HG03196 (cell line): ENCODE data around the gene MICAL2.

Source experiments
- ATAC-seq: cut with Tn5 transposase; IDR thresholded peaks from one replicate; pipeline ENCODE4 v1.9.1; 2021; ENCODE audit not compliant: unreplicated experiment

The MICAL2 gene

GRCh38 chr11:12117611-12118010 lies 7.2 kb downstream of the MICAL2 start:
- ATAC-seq = no peak

DNA sequence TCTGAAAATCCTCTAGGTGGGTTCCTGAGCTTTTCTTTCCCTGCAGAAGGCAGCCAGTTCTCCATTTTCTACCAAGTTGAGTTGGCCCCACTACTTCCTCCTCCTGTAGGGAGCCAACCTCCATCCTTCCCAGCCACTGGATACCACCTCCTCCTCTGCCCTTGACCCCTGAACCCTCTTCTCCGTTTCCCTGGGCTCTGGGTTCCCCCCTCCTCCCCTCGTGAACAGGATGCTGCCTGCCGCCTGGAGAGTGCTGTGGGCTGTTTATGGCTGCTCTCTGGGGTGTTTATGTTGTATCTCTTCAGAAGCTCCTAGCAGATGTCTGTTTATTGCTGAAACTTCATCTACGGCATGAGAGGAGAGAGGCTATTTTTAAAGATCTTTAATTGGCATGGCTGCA lies 8.6 kb downstream of the MICAL2 start:
- ATAC-seq = no peak

GRCh38 chr11:12119502-12119901 lies 9.1 kb downstream of the MICAL2 start:
- no peak for ATAC-seq

DNA sequence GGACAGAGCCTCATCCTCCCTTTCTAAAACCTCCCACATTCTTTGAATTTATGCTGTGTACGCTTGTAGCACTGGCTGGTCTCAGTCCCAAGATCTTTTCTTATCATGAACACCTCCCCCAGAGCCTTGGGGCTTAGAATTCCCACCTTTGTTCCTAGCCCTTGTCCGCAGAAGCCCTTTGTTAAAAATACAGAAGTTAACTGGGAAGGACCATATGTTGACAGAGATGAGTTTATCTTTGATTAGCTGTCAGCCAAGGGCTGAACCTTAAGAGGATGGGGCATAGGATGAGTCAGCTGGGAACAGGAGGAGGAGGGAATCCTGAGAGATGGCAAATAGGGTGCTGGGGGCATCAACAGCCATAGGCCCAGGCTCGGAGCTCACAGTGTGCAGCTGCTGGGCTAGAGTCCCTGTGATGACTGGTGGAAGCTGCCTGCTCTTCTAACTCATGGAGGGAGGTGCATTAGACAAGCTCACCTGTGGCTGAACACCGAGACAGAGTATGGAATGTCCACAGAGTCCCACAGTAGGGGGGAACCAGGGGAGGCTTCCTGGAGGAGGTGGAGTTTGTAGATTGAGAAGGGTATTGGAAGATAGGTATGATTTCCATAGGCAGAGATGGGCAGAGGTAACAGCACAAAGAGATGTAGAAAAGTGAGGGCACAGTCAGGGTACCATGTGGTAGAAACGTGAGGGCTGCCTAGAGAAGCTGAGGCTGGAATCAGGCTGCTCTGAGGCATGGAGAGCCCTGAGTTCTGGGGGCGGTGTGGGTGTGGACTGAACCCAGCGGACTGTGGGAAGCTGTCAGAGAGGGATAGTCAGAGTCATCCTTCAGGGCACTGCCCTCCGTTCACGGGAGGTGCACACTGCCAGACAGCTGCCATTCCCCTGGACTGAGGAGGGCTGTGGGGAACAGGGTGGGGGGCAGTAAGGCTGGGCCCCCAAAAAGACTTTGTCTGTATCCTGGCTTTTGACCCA lies 9.9 kb downstream of the MICAL2 start:
- ATAC-seq = no peak

DNA sequence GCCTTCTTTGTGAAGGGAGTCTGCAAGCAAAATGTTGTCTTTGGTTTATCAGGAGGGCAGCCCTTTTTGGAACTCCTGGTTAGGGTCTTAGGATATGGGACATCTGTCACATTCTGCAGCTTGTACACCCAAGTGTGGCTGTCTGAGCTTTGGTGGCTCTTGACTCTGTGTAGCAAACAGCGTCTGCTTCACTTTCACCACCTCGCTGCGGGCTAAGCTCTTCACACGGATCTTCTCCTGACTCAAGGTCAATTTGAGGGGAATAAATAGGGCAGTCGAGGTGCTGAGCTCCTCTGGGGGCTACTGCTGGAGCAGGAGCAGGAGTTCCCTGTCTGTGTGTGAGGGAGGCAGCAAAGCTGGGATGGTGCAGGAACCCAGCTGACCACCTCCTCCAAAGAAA lies 10.6 kb downstream of the MICAL2 start:
- ATAC-seq = no peak

- no peak for ATAC-seq
Measured at GRCh38 chr11:12121517-12121916, 11.1 kb downstream of the MICAL2 start.

- ATAC-seq = no peak
Measured at GRCh38 chr11:12122083-12122482, 11.7 kb downstream of the MICAL2 start.

DNA sequence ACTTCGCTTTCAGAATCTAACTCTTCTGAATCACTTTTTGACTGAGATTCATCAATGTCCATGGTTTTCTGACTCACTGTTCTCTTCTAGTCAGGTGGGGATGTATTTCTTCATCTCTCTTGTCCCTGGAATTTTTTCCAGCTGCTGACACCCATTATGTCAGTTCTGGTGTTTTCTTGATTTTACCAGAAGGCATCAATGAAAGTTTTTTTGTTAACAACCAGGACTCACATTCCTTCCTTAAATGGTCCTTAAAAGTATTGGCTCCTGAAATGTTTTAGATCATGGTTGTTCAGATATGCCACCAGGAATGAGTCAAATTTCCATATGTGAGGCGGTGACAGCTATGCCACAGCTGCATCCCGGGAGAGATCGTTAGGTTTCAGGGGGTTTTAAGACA lies 12.9 kb downstream of the MICAL2 start:
- ATAC-seq = no peak

GRCh38 chr11:12123799-12124198 lies 13.4 kb downstream of the MICAL2 start:
- ATAC-seq = no peak

- ATAC-seq = no peak
Measured at GRCh38 chr11:12124306-12124705, 13.9 kb downstream of the MICAL2 start.

DNA sequence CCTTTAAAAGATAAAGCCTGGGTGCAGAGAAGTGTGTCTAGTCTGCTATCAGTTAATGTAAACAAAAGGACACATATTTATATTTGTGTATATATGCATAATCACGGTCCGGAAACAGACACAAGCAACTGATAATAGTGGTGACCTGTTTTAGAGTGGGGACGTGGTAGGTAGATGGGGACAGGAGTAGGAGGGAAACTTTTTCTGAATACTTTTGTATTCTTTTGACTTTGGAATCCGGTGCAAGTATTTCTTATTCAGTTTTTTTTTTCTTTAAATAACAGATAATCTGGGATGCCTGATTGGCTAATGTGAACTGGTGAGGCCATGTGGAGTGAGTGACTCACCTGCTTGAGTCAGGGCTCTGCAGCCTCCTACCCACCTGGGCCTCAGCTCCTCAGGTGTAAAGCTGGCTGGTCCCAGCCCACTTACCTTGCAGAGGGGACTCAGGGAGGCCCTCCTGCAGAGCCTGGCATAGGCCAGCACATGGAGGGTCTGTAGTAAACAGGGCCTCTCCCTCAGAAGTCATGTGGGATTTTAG lies 15.3 kb downstream of the MICAL2 start:
- no peak for ATAC-seq

GRCh38 chr11:12126344-12127019 lies 16.1 kb downstream of the MICAL2 start:
- no peak for ATAC-seq

DNA sequence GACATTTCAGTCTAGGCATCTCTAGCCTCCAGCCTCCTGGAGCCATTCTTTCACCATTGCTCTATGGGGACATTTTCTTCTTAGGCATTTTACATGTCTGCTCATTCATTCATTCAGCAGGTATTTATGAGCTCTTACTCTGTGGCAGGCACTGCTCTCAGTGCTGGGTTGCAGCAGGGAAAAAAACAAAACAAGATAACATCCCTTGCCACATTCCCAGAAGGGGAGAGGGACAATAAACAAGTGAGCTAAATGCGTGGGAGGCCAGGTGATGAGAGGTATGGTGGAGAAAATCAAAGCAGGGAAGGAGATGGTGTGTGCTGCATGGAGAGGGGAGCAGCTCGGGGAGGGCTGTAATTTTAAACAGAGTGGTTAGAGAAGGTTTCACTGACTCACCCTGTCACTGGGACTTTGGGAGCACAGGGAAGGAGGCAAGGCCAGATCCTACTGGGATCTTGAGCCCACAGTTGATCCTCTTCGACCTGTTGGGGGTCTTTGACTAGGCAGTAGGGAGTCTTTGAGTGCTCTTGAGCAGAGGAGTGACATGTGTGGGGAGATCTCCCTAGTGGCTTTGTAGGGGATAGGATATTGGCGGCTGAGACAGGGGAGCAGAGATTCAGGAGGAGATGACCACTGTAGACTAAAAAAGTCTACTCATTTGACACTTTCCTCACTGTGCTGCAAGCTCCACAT lies 17.0 kb downstream of the MICAL2 start:
- no peak for ATAC-seq

- no peak for ATAC-seq
Measured at GRCh38 chr11:12128301-12128751, 17.9 kb downstream of the MICAL2 start.

DNA sequence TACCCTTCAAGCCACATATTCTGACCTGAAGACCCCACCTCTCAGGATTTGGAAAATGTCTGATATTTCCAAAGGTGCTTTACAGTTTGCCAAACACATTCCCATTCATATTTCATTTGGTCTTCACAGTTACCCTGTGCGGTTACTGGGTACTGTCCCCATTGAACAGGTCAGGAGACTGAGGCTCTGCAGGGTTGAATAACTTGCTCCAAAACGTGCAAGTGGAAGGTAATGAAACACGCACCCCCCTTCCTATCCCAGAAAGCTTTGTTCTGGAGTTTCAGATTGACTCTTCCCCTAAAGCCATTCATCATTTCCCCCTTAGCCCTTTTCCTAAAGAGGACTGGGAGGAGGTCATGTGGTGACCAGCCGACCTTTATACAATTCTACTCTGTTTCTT lies 18.8 kb downstream of the MICAL2 start:
- ATAC-seq = no peak

GRCh38 chr11:12130180-12130980 lies 20.0 kb downstream of the MICAL2 start:
- no peak for ATAC-seq

GRCh38 chr11:12131943-12132789 lies 21.8 kb downstream of the MICAL2 start:
- ATAC-seq = no peak

GRCh38 chr11:12132790-12133145 lies 22.4 kb downstream of the MICAL2 start:
- ATAC-seq = no peak

DNA sequence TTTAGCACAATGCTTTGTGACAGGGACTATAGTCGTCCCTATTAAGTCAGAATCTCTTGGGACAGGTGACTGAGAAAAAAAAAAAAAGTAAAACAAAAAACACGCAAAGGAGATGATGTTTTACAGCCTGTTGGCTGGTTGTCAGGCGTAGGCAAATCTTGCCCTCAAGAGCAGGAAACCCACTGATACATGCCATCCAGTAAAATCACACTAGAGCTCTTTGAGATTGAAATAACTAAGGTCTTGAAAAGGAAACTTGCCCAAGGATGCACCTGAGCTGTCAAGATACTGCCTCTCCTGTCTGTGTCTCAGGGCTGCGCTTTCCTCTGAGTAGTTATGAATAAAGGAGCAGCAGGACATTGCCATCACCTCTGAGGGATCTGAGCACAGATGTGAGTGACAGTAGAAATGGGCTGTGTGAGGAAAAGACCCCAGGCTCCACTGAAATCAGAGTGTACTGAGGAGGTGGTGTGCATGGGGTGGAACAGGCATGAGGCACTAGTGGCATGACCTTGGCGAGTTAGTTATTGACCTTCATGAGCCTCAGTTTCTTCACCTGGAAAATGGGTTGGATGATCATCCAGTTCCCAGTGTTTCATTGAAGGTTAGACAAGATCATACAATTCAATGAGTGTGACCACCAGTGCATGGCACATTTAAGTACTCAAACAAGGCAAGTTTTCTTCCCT lies 23.3 kb downstream of the MICAL2 start:
- ATAC-seq = no peak
